NCI-H1092 treated with DMSO at 0.1 percent for 48 hours (cell line): ENCODE results near the gene SUV39H2.
"Not testable (repeated sequence)": the region's sequence is repeated elsewhere in the genome, so short reads cannot be mapped to it uniquely, and the experiment has no call there.

Source experiments
- DNase-seq: peaks from one replicate; lab custom pipeline; 2025; lab: John Stamatoyannopoulos, UW

Gene SUV39H2

DNA sequence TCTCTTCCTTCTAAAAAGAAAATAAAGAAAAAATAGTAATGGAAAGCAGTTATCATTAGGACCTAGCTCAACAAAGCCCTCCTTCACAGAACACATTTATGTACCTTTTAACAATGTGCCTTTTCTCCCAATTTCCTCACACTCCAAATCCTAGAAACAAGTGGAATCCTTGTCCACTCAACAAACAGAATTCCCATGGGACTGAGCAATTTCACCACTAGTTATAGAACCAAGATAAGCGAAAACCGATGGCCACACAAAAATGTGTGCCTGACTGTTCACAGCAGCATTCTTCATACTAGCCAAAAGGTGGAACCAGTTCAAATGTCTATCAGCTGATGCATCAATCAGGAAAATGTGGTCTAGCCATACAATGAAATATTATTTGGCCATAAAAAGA, 57.9 kb downstream of the SUV39H2 start:
- no peak for DNase-seq

- not testable (repeated sequence) for DNase-seq
Measured at GRCh38 chr10:14938971-14939370, 60.3 kb downstream of the SUV39H2 start.

- not testable (repeated sequence) for DNase-seq
Measured at GRCh38 chr10:14942147-14942949, 63.7 kb downstream of the SUV39H2 start.

DNA sequence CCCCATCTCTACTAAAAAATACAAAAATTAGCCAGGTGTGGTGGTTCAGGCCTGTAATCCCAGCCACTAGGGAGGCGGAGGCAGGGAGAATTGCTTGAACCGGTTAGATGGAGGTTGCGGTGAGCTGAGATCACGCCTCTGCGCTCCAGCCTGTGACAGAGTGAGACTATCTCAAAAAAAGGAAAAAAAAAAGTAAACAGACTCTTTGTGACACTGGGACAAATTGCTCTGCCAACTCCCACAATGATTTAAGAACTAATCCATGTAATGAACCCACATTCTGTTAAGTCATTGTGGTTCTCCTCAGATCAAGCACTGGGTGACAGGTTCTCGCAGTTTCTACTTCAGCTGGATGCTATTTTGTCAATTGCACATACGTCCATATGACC, 64.3 kb downstream of the SUV39H2 start:
- not testable (repeated sequence) for DNase-seq

- no peak for DNase-seq
Measured at GRCh38 chr10:14945108-14945507, 66.4 kb downstream of the SUV39H2 start.

GRCh38 chr10:14947268-14947667, 68.6 kb downstream of the SUV39H2 start:
- DNase-seq, result no peak

GRCh38 chr10:14949291-14949690, 70.6 kb downstream of the SUV39H2 start:
- DNase-seq, result no peak

GRCh38 chr10:14952851-14953423, 74.3 kb downstream of the SUV39H2 start:
- DNase-seq, result no peak

DNA sequence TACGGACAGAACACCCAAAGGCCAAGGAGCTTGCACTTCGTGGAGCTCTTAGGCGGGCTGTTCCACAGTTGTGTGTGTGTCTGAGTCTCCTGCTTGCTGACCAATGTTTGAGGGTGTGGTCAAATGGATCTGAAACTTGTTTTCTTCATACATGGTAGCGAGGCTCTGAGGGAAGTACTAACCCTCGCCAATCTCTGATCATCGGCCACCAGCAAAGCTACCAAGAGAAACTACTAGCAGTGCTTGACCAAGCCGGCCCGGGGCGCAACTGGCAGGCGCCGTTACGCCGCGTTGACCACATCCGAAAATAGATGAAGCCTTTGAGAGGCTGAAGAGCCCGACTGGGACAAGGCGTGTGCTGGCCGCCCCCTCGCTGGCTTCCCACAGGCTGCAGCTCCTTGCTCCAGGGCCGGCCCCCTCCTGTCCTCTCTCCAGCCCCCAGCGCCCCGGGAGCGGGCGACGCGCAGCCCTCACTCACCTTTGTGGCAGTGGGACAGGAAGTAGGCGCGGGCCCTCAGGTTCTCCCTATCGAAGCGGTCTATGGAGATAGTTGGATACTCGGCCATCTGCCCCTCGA, 74.8 kb downstream of the SUV39H2 start:
- DNase-seq, result peak; percentile 32
